ENCODE results near the gene MAT2A.

DNA sequence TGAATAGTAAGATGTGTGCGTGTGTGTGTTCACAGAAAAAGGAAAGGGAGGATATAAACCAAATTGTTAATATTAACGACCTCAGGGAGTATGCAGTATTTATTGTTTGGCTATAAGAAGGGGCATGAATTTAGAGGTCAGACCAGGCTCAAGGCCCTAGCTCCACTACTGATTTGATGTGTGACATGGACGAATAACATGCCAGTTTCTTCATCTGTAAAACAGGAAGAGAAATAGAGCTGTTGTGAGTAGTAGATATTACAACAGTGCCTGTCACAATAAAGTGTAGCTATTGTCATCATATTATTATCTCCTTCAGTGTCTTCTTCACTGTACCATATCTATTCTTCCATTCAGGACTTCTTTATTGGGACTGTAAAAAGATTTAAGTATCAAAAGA is 4.1 kb upstream of the MAT2A start:
- TF ChIP-seq, protein P1, sequence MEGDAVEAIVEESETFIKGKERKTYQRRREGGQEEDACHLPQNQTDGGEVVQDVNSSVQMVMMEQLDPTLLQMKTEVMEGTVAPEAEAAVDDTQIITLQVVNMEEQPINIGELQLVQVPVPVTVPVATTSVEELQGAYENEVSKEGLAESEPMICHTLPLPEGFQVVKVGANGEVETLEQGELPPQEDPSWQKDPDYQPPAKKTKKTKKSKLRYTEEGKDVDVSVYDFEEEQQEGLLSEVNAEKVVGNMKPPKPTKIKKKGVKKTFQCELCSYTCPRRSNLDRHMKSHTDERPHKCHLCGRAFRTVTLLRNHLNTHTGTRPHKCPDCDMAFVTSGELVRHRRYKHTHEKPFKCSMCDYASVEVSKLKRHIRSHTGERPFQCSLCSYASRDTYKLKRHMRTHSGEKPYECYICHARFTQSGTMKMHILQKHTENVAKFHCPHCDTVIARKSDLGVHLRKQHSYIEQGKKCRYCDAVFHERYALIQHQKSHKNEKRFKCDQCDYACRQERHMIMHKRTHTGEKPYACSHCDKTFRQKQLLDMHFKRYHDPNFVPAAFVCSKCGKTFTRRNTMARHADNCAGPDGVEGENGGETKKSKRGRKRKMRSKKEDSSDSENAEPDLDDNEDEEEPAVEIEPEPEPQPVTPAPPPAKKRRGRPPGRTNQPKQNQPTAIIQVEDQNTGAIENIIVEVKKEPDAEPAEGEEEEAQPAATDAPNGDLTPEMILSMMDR (conservative IDR thresholded peaks at IDR 0.05; ENCODE audit: low read length) = no peak
- TF ChIP-seq EZH2phosphoT487 (IDR thresholded peaks at IDR 0.05; ENCODE audit: borderline replicate concordance, low read depth, low read length) = no peak
